Caco-2 (cell line): Measurements from ENCODE around the gene MCM3AP. TPM values are rescaled to one million over a fixed set of nuclear protein-coding genes. Genes with fewer than 3 reads are reported as not detected.

ENCODE experiments used
- BruUV-seq: library from RNA; stranded (reverse); fragments of 400-500 nt; replicated peaks from 2 replicates; lab custom pipeline; 2021; lab: Mats Ljungman, UMichigan
- CTCF ChIA-PET: fragments of 300-600 bp; sonication (Branson Sonifier 250); formaldehyde crosslinking; loops from one replicate; lab custom pipeline; 2022; ENCODE audit warnings: antibody characterized with exemption; lab: Charles Lee
- POLR2A ChIA-PET: fragments of 300-600 bp; sonication (Branson Sonifier 250); formaldehyde crosslinking; loops from one replicate; lab custom pipeline; 2022; ENCODE audit warnings: antibody characterized with exemption; lab: Charles Lee
- DNase-seq, 2 experiments: peaks; one replicate each; pipeline versions ENCODE4 v3.0.0 to v3.0.0-alpha.2; 2020 to 2022
- H3K27me3 ChIP-seq: replicated peaks from 2 replicates; pipeline ENCODE4 v1.6.0; 2011; ENCODE audit warnings: low read length; ENCODE audit not compliant: control insufficient read depth, insufficient read depth
- H3K36me3 ChIP-seq: 2 replicates; pipeline ENCODE4 v1.5.1; 2011; ENCODE audit warnings: low read length; ENCODE audit not compliant: control insufficient read depth, insufficient read depth
- H3K4me1 ChIP-seq: fragments of 250-450 bp; sonication (Bioruptor Pico); 2 replicates; pipeline ENCODE4 v1.5.1; 2020; ENCODE audit warnings: mild to moderate bottlenecking
- H3K4me3 ChIP-seq: 2 replicates; pipeline ENCODE4 v1.5.1; 2011; ENCODE audit warnings: low read depth, mild to moderate bottlenecking, control low read depth, low read length
- H3K9me3 ChIP-seq: fragments of 250-450 bp; sonication (Bioruptor Pico); 2 replicates; pipeline ENCODE4 v1.5.1; 2020; ENCODE audit warnings: mild to moderate bottlenecking, moderate library complexity
- H3K27ac Mint-ChIP-seq: one replicate; pipeline ENCODE4 v1.8.0; 2022; ENCODE audit warnings: mixed read lengths; ENCODE audit not compliant: unreplicated experiment
- H3K27me3 Mint-ChIP-seq: one replicate; pipeline ENCODE4 v1.8.0; 2022; ENCODE audit warnings: mixed read lengths; ENCODE audit not compliant: insufficient read depth, unreplicated experiment
- H3K36me3 Mint-ChIP-seq: one replicate; pipeline ENCODE4 v1.8.0; 2022; ENCODE audit warnings: mild to moderate bottlenecking, mixed read lengths; ENCODE audit not compliant: insufficient read depth, unreplicated experiment
- H3K4me1 Mint-ChIP-seq: one replicate; pipeline ENCODE4 v1.8.0; 2022; ENCODE audit warnings: low read depth, mixed read lengths; ENCODE audit not compliant: unreplicated experiment
- H3K4me3 Mint-ChIP-seq: one replicate; pipeline ENCODE4 v1.8.0; 2022; ENCODE audit warnings: mild to moderate bottlenecking, moderate library complexity, mixed read lengths; ENCODE audit not compliant: unreplicated experiment
- H3K9me3 Mint-ChIP-seq: one replicate; pipeline ENCODE4 v1.8.0; 2022; ENCODE audit warnings: mixed read lengths; ENCODE audit not compliant: unreplicated experiment
- intact Hi-C: fragments of 100-400 bp; cut with micrococcal nuclease; formaldehyde crosslinking; loops from one replicate; pipeline ENCODE4 v1.10.0; 2022; ENCODE audit not compliant: unreplicated experiment
- total RNA-seq: library from RNA; stranded (reverse); gene quantifications from 2 replicates; pipeline ENCODE4 v1.2.3, GENCODE V29; 2022
- TF ChIP-seq, protein P1 (sequence below), 2 experiments: fragments of 200-600 bp in 1 of 2; IDR thresholded peaks; 1 replicate in 1 of 2; 2 replicates in 1 of 2; pipeline versions ENCODE4 v1.5.1 to v1.8.0; 2011 to 2022; ENCODE audit warnings: antibody characterized with exemption in 1 of 2, control low read depth in 1 of 2, inconsistent platforms in 1 of 2, low read depth in 1 of 2, low read length in 1 of 2, mild to moderate bottlenecking in 1 of 2, moderate library complexity in 1 of 2; ENCODE audit not compliant: insufficient read depth in 1 of 2, severe bottlenecking in 1 of 2, unreplicated experiment in 1 of 2

The MCM3AP gene
- total RNA-seq, 1 experiment from 2014 or later: 88.1 TPM

DNA sequence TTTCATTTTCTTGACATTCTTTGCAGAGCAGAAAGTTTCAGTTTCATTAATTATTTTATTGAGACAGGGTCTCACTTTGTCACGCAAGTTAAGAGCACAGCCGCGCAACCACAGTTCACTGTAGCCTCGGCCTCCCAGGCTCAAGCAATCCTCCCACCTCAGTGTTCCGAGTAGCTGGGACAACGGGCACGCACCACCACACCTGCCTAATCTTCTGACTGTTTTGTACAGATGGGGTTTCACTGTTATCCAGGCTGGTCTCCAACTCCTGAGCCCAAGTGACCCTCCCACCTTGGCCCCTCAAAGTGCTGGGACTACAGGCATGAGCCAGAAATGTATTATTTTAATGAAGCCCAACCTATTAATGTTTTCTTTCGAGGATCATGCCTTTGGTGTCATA lies 98.2 kb downstream of the MCM3AP start:
- Histone ChIP-seq H3K27me3 (no peaks in the 10 kb centered on the region), H3K4me1 (peaks cover 11% of the 10 kb centered on the region), H3K4me3 (no peak overlapping the region), H3K9me3 (no peaks in the 10 kb centered on the region), H3K36me3 (peaks cover 1% of the 10 kb centered on the region)
- intact Hi-C loops: no loop called here
- no TSS peak for BruUV-seq
- Mint-ChIP-seq H3K4me1 (peaks cover 25% of the 10 kb centered on the region), H3K27me3 (no peaks in the 10 kb centered on the region), H3K4me3 (no peak overlapping the region), H3K27ac (no peak overlapping the region), H3K9me3 (no peaks in the 10 kb centered on the region), H3K36me3 (peaks cover 45% of the 10 kb centered on the region)
- DNase-seq: no peak
- CTCF ChIA-PET: no interaction called here
- TF ChIP-seq, protein P1, sequence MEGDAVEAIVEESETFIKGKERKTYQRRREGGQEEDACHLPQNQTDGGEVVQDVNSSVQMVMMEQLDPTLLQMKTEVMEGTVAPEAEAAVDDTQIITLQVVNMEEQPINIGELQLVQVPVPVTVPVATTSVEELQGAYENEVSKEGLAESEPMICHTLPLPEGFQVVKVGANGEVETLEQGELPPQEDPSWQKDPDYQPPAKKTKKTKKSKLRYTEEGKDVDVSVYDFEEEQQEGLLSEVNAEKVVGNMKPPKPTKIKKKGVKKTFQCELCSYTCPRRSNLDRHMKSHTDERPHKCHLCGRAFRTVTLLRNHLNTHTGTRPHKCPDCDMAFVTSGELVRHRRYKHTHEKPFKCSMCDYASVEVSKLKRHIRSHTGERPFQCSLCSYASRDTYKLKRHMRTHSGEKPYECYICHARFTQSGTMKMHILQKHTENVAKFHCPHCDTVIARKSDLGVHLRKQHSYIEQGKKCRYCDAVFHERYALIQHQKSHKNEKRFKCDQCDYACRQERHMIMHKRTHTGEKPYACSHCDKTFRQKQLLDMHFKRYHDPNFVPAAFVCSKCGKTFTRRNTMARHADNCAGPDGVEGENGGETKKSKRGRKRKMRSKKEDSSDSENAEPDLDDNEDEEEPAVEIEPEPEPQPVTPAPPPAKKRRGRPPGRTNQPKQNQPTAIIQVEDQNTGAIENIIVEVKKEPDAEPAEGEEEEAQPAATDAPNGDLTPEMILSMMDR (IDR thresholded peaks at IDR 0.05; ENCODE audit: insufficient read depth in 1 of 2, low read depth in 1 of 2, low read length in 1 of 2, severe bottlenecking in 1 of 2, unreplicated experiment in 1 of 2): no peak
- POLR2A ChIA-PET: no interaction called here

DNA sequence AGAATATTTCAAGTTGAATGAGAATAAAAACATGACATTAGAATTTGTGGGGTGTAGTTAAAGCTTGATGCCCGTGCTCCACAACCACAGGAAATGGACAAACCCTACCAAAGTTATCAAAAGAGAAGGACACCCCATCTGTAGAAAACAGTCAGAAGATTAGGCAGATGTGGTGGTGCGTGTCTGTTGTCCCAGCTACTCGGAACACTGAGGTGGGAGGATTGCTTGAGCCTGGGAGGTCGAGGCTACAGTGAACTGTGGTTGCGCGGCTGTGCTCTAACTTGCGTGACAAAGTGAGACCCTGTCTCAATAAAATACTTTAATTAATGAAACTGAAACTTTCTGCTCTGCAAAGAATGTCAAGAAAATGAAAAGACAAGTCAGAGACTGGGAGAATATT lies 99.7 kb downstream of the MCM3AP start:
- Mint-ChIP-seq H3K27me3 (no peaks in the 10 kb centered on the region), H3K4me1 (peaks cover 25% of the 10 kb centered on the region), H3K9me3 (no peaks in the 10 kb centered on the region), H3K27ac (no peak overlapping the region), H3K36me3 (peaks cover 36% of the 10 kb centered on the region), H3K4me3 (peak overlapping the region; percentile 62)
- H3K9me3 ChIP-seq: no peaks in the 10 kb centered on the region
- peaks cover 11% of the 10 kb centered on the region for H3K4me1 ChIP-seq
- no peak overlapping the region for H3K4me3 ChIP-seq
- TF ChIP-seq, protein P1 (IDR thresholded peaks at IDR 0.05; ENCODE audit: insufficient read depth in 1 of 2, low read depth in 1 of 2, low read length in 1 of 2, severe bottlenecking in 1 of 2, unreplicated experiment in 1 of 2): no peak
- H3K36me3 ChIP-seq: 0 out of 2 replicates have a peak, but pooled peaks cover 1% of the 10 kb centered on the region
- no TSS peak for BruUV-seq
- no peaks in the 10 kb centered on the region for H3K27me3 ChIP-seq
- intact Hi-C loops: no loop called here
- ChIA-PET CTCF (no interaction called here), POLR2A (no interaction called here)
- no peak for DNase-seq

Other genes with a start within 250 kb of the MCM3AP start
- gene COL6A2, start 187.5 kb downstream of the MCM3AP start, total RNA-seq: 8.8 and 11.1 TPM in 2 replicates
- 3.5 and 4.5 TPM in 2 replicates for gene FTCD, start 130.0 kb downstream of the MCM3AP start, total RNA-seq
- gene SPATC1L, start 101.2 kb downstream of the MCM3AP start, total RNA-seq: 3.1 and 4.6 TPM in 2 replicates
- 121 and 127 TPM in 2 replicates for gene LSS, start 56.8 kb downstream of the MCM3AP start, total RNA-seq
- 10.6 and 11.5 TPM in 2 replicates for gene YBEY, start 731 bp upstream of the MCM3AP start, total RNA-seq
- 17.7 and 18.6 TPM in 2 replicates for gene C21orf58, start 38.3 kb upstream of the MCM3AP start, total RNA-seq
- gene PCNT, start 38.5 kb upstream of the MCM3AP start, total RNA-seq: 38.4 and 44.2 TPM in 2 replicates
- gene DIP2A, start 173.3 kb upstream of the MCM3AP start, total RNA-seq: 44.6 and 51.2 TPM in 2 replicates